ENCODE measurements around the gene GNAO1.
A peak's percentile ranks its signal among the peaks of the same experiment; 100 is the strongest.

GNAO1 gene

DNA sequence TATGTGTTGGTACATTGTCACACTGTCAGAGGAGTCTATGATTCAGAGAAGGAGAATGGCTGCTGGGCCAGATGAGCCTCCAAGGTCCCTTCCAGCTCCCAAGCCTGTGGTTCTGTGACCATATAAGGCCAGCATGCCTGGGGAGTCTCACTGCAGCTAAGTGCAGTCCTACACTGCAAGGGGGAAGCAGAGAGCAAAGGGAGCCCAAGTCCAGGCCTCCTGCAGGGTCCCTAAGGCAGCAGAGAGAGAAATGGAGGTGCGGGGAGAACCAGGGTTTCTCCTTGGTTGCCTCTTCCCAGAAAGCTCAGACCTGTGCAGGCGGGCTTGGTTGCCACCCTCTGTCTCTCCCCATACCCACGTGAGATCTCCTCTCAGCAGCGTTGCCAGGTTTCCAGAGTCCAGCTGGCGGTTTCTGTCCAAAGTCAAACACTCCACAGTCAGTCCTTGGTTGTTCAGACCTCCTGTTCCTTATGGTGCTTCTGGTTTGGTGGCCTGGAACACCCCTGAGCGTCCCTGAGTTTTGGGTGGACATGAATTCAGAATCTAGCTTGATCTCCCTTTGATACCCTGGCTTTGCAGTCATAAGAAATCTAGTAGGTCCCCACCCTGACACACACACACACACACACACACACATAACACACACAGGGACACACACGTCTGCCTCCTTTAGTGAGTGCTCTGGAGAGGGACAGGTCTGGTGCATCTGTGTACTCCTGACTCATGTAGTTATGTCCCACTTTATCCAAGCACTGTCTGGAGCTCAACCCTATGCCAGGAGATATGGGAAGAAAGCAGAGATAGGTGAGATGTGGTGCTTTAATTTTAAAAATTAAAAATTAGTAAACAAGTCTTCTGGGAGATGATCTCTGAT lies 78.8 kb downstream of the GNAO1 start:
- ATAC-seq, result peak; percentile 52
- TF ChIP-seq ARNTL (CRISPR knock-in tag; IDR thresholded peaks at IDR 0.05; ENCODE audit: borderline replicate concordance, low read depth) (no peak), ZNF8 (CRISPR knock-in tag; IDR thresholded peaks at IDR 0.05) (no peak), TCF4 (CRISPR knock-in tag; IDR thresholded peaks at IDR 0.05; ENCODE audit: borderline replicate concordance) (no peak), PPARA (CRISPR knock-in tag; IDR thresholded peaks at IDR 0.05; ENCODE audit: borderline replicate concordance) (no peak), ESRRG (CRISPR knock-in tag; IDR thresholded peaks at IDR 0.05) (no peak)
- TF ChIP-seq, protein P1, sequence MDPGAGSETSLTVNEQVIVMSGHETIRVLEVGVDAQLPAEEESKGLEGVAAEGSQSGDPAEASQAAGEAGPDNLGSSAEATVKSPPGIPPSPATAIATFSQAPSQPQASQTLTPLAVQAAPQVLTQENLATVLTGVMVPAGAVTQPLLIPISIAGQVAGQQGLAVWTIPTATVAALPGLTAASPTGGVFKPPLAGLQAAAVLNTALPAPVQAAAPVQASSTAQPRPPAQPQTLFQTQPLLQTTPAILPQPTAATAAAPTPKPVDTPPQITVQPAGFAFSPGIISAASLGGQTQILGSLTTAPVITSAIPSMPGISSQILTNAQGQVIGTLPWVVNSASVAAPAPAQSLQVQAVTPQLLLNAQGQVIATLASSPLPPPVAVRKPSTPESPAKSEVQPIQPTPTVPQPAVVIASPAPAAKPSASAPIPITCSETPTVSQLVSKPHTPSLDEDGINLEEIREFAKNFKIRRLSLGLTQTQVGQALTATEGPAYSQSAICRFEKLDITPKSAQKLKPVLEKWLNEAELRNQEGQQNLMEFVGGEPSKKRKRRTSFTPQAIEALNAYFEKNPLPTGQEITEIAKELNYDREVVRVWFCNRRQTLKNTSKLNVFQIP (CRISPR knock-in tag; IDR thresholded peaks at IDR 0.05; ENCODE audit: borderline replicate concordance, low read depth), result no peak
- TF ChIP-seq, protein P2, sequence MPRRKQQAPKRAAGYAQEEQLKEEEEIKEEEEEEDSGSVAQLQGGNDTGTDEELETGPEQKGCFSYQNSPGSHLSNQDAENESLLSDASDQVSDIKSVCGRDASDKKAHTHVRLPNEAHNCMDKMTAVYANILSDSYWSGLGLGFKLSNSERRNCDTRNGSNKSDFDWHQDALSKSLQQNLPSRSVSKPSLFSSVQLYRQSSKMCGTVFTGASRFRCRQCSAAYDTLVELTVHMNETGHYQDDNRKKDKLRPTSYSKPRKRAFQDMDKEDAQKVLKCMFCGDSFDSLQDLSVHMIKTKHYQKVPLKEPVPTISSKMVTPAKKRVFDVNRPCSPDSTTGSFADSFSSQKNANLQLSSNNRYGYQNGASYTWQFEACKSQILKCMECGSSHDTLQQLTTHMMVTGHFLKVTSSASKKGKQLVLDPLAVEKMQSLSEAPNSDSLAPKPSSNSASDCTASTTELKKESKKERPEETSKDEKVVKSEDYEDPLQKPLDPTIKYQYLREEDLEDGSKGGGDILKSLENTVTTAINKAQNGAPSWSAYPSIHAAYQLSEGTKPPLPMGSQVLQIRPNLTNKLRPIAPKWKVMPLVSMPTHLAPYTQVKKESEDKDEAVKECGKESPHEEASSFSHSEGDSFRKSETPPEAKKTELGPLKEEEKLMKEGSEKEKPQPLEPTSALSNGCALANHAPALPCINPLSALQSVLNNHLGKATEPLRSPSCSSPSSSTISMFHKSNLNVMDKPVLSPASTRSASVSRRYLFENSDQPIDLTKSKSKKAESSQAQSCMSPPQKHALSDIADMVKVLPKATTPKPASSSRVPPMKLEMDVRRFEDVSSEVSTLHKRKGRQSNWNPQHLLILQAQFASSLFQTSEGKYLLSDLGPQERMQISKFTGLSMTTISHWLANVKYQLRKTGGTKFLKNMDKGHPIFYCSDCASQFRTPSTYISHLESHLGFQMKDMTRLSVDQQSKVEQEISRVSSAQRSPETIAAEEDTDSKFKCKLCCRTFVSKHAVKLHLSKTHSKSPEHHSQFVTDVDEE (CRISPR knock-in tag; IDR thresholded peaks at IDR 0.05), result no peak

DNA sequence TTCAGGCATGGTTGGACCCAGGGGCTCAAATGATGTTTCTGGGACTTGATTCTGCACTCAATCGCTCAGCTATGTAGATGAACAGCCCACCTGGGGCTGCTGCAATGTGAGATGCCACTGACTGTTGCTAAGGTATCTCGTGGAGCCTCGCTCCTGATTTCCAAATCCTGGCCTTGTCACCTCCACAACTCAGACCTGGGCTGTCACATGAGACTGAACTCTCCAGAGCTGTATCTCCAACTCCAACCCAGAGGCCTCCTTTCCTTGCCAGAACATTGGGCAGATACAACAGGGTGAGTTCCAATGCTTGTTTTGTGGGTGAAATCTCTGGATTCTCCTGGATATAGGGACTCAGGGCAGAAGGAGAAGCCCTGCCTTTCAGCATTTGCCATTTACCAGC lies 79.5 kb downstream of the GNAO1 start:
- no peak for TF ChIP-seq ISL1 (CRISPR knock-in tag; IDR thresholded peaks at IDR 0.05)
- no peak for TF ChIP-seq TCF4 (CRISPR knock-in tag; IDR thresholded peaks at IDR 0.05; ENCODE audit: borderline replicate concordance)
- TF ChIP-seq, protein P3, sequence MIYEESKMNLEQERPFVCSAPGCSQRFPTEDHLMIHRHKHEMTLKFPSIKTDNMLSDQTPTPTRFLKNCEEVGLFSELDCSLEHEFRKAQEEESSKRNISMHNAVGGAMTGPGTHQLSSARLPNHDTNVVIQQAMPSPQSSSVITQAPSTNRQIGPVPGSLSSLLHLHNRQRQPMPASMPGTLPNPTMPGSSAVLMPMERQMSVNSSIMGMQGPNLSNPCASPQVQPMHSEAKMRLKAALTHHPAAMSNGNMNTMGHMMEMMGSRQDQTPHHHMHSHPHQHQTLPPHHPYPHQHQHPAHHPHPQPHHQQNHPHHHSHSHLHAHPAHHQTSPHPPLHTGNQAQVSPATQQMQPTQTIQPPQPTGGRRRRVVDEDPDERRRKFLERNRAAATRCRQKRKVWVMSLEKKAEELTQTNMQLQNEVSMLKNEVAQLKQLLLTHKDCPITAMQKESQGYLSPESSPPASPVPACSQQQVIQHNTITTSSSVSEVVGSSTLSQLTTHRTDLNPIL (CRISPR knock-in tag; IDR thresholded peaks at IDR 0.05; ENCODE audit: low read depth), result no peak
- TF ChIP-seq, protein P2 (CRISPR knock-in tag; IDR thresholded peaks at IDR 0.05), result no peak
- no peak for TF ChIP-seq ZFP3 (CRISPR knock-in tag; IDR thresholded peaks at IDR 0.05)
- TF ChIP-seq ZC3H10 (CRISPR knock-in tag; IDR thresholded peaks at IDR 0.05), result no peak
- TF ChIP-seq, protein P4, sequence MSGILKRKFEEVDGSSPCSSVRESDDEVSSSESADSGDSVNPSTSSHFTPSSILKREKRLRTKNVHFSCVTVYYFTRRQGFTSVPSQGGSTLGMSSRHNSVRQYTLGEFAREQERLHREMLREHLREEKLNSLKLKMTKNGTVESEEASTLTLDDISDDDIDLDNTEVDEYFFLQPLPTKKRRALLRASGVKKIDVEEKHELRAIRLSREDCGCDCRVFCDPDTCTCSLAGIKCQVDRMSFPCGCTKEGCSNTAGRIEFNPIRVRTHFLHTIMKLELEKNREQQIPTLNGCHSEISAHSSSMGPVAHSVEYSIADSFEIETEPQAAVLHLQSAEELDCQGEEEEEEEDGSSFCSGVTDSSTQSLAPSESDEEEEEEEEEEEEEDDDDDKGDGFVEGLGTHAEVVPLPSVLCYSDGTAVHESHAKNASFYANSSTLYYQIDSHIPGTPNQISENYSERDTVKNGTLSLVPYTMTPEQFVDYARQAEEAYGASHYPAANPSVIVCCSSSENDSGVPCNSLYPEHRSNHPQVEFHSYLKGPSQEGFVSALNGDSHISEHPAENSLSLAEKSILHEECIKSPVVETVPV (CRISPR knock-in tag; IDR thresholded peaks at IDR 0.05), result no peak
- TF ChIP-seq GLIS3 (CRISPR knock-in tag; IDR thresholded peaks at IDR 0.05), result no peak
- TF ChIP-seq RARB (CRISPR knock-in tag; IDR thresholded peaks at IDR 0.05), result no peak
- no peak for TF ChIP-seq PPARA (CRISPR knock-in tag; IDR thresholded peaks at IDR 0.05; ENCODE audit: borderline replicate concordance)
- no peak for TF ChIP-seq ZNF70 (CRISPR knock-in tag; IDR thresholded peaks at IDR 0.05)
- no peak for TF ChIP-seq ESRRG (CRISPR knock-in tag; IDR thresholded peaks at IDR 0.05)
- ATAC-seq, result no peak

DNA sequence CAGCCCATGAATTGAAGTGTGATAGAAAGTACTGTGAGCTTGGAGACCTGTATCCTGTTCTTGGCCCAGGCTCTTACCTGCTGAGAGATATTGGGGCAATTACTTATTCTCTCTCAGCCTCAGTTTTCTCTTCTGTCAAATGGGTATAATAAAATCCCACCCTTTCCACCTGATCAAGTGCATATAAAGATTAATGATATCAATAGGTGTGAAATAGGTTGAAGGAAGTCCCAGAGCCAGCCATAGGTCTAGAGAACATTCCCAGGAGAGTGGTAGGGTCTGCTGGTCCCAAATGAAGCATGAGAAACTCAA lies 81.2 kb downstream of the GNAO1 start:
- ATAC-seq, result no peak
- TF ChIP-seq ZNF70 (CRISPR knock-in tag; IDR thresholded peaks at IDR 0.05), result no peak
- TF ChIP-seq GLIS3 (CRISPR knock-in tag; IDR thresholded peaks at IDR 0.05), result no peak
- TF ChIP-seq, protein P2 (CRISPR knock-in tag; IDR thresholded peaks at IDR 0.05), result no peak
- no peak for TF ChIP-seq ZFP3 (CRISPR knock-in tag; IDR thresholded peaks at IDR 0.05)
- TF ChIP-seq BACH2 (CRISPR knock-in tag; IDR thresholded peaks at IDR 0.05; ENCODE audit: borderline replicate concordance), result no peak
- TF ChIP-seq ZC3H10 (CRISPR knock-in tag; IDR thresholded peaks at IDR 0.05), result no peak
- TF ChIP-seq OSR1 (CRISPR knock-in tag; IDR thresholded peaks at IDR 0.05), result no peak
- no peak for TF ChIP-seq ARNTL (CRISPR knock-in tag; IDR thresholded peaks at IDR 0.05; ENCODE audit: borderline replicate concordance, low read depth)
- TF ChIP-seq ISL1 (CRISPR knock-in tag; IDR thresholded peaks at IDR 0.05), result no peak
- TF ChIP-seq ZNF8 (CRISPR knock-in tag; IDR thresholded peaks at IDR 0.05), result no peak
- TF ChIP-seq TOX (CRISPR knock-in tag; IDR thresholded peaks at IDR 0.05; ENCODE audit: borderline replicate concordance), result no peak
- TF ChIP-seq, protein P1 (CRISPR knock-in tag; IDR thresholded peaks at IDR 0.05; ENCODE audit: borderline replicate concordance, low read depth), result no peak
- TF ChIP-seq RARB (CRISPR knock-in tag; IDR thresholded peaks at IDR 0.05), result no peak
- TF ChIP-seq, protein P3 (CRISPR knock-in tag; IDR thresholded peaks at IDR 0.05; ENCODE audit: low read depth), result no peak
